PC-3 (cell line): Measurements from ENCODE around the gene KRTAP29-1.

Source experiments
- CTCF ChIP-seq: fragments of 300-600 bp; sonication (generic); conservative IDR thresholded peaks from 2 replicates; pipeline ENCODE4 v1.5.1; 2017; ENCODE audit warnings: antibody characterized with exemption, low read depth, mild to moderate bottlenecking, low read length
- EZH2 ChIP-seq: fragments of 300-600 bp; sonication (generic); IDR thresholded peaks from one replicate; pipeline ENCODE4 v1.6.1; 2017; ENCODE audit warnings: antibody characterized with exemption, mild to moderate bottlenecking, low read length; ENCODE audit not compliant: unreplicated experiment

- TF ChIP-seq CTCF: no peak
- no peak for TF ChIP-seq EZH2
These were observed 13.3 kb upstream of the KRTAP29-1 start for GRCh38 chr17:41315814-41316445.
